ENCODE data around the gene GORAB. TPM values are rescaled to one million over a fixed set of nuclear protein-coding genes. Genes with fewer than 3 reads are reported as not detected.
A peak's percentile ranks its signal among the peaks of the same experiment; 100 is the strongest.

GORAB gene
- total and polyA plus RNA-seq, 10 of the 15 experiments (the other 5 are each of a cell fraction or from before 2014, with no cell fraction given) = 5.5 to 38.6 (median 10.3) TPM

DNA sequence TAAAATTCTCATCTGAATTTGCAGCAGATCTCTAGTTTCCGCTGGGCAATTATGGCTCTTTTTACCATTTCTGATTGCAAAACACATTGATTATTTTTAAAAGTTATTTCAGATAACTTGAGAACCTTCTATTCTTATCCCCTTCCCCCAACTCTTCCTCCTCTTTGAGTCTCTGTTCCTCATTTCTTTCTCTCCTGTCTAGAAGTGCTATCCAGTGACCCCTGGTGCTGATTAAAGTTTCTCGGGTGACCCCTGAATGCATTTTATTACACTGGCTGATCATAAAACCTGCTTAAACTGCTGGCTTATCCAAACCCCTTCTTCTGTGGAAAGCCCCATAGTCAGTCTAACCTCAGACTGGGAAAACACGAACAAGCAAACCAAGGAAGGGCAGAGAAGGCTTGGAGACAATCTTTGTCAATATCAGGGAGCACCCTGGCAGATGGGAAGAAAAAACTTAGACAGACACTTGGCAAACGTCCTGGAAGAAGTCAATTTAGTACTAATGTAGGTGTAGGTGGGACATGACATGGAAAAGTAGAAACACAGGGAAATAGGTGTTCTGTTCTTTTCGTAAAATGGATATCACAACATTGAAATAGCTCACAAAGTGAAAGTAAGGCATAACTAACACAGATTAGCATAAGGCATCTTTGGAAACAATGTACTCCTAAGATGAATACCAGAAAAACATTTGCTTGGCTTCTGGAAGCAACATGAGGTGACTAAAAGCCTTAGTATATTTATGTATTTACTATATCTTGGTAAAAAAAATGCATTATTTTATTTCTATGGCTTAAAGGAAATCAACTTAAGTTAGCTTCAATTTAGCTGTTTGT is 61.4 kb downstream of the GORAB start (continued):
- peak; percentile 65 for TF ChIP-seq NR2C1 (IDR thresholded peaks at IDR 0.05)
- TF ChIP-seq, protein P1, sequence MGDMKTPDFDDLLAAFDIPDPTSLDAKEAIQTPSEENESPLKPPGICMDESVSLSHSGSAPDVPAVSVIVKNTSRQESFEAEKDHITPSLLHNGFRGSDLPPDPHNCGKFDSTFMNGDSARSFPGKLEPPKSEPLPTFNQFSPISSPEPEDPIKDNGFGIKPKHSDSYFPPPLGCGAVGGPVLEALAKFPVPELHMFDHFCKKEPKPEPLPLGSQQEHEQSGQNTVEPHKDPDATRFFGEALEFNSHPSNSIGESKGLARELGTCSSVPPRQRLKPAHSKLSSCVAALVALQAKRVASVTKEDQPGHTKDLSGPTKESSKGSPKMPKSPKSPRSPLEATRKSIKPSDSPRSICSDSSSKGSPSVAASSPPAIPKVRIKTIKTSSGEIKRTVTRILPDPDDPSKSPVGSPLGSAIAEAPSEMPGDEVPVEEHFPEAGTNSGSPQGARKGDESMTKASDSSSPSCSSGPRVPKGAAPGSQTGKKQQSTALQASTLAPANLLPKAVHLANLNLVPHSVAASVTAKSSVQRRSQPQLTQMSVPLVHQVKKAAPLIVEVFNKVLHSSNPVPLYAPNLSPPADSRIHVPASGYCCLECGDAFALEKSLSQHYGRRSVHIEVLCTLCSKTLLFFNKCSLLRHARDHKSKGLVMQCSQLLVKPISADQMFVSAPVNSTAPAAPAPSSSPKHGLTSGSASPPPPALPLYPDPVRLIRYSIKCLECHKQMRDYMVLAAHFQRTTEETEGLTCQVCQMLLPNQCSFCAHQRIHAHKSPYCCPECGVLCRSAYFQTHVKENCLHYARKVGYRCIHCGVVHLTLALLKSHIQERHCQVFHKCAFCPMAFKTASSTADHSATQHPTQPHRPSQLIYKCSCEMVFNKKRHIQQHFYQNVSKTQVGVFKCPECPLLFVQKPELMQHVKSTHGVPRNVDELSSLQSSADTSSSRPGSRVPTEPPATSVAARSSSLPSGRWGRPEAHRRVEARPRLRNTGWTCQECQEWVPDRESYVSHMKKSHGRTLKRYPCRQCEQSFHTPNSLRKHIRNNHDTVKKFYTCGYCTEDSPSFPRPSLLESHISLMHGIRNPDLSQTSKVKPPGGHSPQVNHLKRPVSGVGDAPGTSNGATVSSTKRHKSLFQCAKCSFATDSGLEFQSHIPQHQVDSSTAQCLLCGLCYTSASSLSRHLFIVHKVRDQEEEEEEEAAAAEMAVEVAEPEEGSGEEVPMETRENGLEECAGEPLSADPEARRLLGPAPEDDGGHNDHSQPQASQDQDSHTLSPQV (IDR thresholded peaks at IDR 0.05) = no peak
- no peak for TF ChIP-seq EZH2 (IDR thresholded peaks at IDR 0.05; ENCODE audit: borderline replicate concordance, control insufficient read depth, low read depth, low read length)

DNA sequence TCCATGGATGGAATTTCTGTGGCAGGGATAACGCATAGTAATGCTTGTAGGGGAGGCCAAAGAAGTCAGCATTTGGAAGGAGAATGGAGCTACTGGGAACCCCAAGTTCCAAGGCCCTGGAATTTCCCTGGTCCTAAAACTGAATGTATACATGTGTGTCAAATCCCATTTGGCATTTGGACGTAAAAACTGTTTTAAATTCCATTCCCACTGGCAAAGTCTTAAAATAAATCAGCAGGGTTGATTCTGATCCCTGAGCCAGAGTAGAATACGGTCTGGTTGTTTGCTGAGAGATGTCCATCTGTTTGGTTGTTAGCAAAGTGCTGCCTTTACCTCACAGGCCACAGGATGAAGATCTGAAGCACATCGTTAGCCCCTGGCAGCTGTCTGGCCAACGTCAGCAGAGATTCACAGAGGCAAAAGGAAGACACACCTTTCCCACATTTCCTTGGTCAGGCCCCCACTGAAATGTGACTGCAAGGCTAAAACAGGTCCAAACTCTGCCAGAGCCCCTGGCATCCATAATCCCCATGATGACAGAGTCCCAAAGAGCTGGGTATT is 62.2 kb downstream of the GORAB start:
- WGBS (ENCODE audit: insufficient coverage, insufficient replicate concordance, low lambda C conversion rate, missing lambda C conversion rate) = 17% methylated on average over 5 of the region's 5 CpGs
- Histone ChIP-seq H2AFZ (ENCODE audit: control insufficient read depth, low read depth, low read length) (no peak overlapping the region), H3K27me3 (replicated peaks in 1 of 2; ENCODE audit: control insufficient read depth in 2 of 2, insufficient read depth in 2 of 2, low read length in 1 of 2) (no peaks in the 10 kb centered on the region), H3K4me1 (ENCODE audit: control insufficient read depth, insufficient read depth, low read length) (no peaks in the 10 kb centered on the region), H4K20me1 (ENCODE audit: control insufficient read depth, insufficient read depth) (no peaks in the 10 kb centered on the region), H3K9me3 (replicated peaks; ENCODE audit: control insufficient read depth, insufficient read depth, low read length) (no peaks in the 10 kb centered on the region; the same call in 2 of the 3 replicates), H3K27ac (ENCODE audit: control insufficient read depth, insufficient read depth) (no peak overlapping the region), H3K4me2 (ENCODE audit: control insufficient read depth, insufficient read depth) (no peak overlapping the region), H3K79me2 (ENCODE audit: control insufficient read depth, insufficient read depth, low read length) (no peaks in the 10 kb centered on the region), H3K36me3 (ENCODE audit: control insufficient read depth in 2 of 2, insufficient read depth in 2 of 2, low read length in 1 of 2) (no peaks in the 10 kb centered on the region), H3K9ac (ENCODE audit: control insufficient read depth, insufficient read depth, low read length) (no peak overlapping the region), H3K4me3 (no peak overlapping the region)
- CTCF ChIA-PET = interaction anchor here (0.7 to 1.7 kb wide), 6 partner anchors 9 to 74 kb away, joined by 3 to 6 read pairs (median 3); no protein-coding TSS in a partner anchor
- RAD21 ChIA-PET (ENCODE audit: unreplicated experiment) = interaction anchor here (0.5 to 4.5 kb wide), 12 partner anchors 9 to 518 kb away, joined by 3 to 46 read pairs (median 5); no protein-coding TSS in a partner anchor
- SMC1A ChIA-PET (ENCODE audit: uncharacterized antibody, unreplicated experiment) = interaction anchor here (0.6 to 8.7 kb wide), 16 partner anchors 11 to 524 kb away, joined by 3 to 93 read pairs (median 3); no protein-coding TSS in a partner anchor
- FAIRE-seq = no peak
- ATAC-seq = peak; percentile 38; the same call in 2 of the 3 replicates
- intact Hi-C loops (cut with micrococcal nuclease; ENCODE audit: unreplicated experiment) = loop anchor here (10.0 kb wide), 1 partner anchor 71 kb away; the partner anchor contains the start of gene PRRX1
- BruUV-seq (replicated peaks) = no TSS peak
- no peak for DNase-seq (ENCODE audit: low read depth, low spot score)
- TF ChIP-seq SREBF2 (IDR thresholded peaks at IDR 0.05; ENCODE audit: low read length) (no peak), IKZF1 (conservative IDR thresholded peaks at IDR 0.05) (0 out of 2 replicates have a peak, but pooled peaks have one; percentile 12), RAD21 (IDR thresholded peaks at IDR 0.05; ENCODE audit: insufficient read depth, low read depth, low read length) (no peak), YBX1 (IDR thresholded peaks at IDR 0.05) (no peak), TCF3 (IDR thresholded peaks at IDR 0.05; ENCODE audit: borderline replicate concordance, insufficient read depth, low read depth, low read length) (no peak)
- TF ChIP-seq, protein P2, sequence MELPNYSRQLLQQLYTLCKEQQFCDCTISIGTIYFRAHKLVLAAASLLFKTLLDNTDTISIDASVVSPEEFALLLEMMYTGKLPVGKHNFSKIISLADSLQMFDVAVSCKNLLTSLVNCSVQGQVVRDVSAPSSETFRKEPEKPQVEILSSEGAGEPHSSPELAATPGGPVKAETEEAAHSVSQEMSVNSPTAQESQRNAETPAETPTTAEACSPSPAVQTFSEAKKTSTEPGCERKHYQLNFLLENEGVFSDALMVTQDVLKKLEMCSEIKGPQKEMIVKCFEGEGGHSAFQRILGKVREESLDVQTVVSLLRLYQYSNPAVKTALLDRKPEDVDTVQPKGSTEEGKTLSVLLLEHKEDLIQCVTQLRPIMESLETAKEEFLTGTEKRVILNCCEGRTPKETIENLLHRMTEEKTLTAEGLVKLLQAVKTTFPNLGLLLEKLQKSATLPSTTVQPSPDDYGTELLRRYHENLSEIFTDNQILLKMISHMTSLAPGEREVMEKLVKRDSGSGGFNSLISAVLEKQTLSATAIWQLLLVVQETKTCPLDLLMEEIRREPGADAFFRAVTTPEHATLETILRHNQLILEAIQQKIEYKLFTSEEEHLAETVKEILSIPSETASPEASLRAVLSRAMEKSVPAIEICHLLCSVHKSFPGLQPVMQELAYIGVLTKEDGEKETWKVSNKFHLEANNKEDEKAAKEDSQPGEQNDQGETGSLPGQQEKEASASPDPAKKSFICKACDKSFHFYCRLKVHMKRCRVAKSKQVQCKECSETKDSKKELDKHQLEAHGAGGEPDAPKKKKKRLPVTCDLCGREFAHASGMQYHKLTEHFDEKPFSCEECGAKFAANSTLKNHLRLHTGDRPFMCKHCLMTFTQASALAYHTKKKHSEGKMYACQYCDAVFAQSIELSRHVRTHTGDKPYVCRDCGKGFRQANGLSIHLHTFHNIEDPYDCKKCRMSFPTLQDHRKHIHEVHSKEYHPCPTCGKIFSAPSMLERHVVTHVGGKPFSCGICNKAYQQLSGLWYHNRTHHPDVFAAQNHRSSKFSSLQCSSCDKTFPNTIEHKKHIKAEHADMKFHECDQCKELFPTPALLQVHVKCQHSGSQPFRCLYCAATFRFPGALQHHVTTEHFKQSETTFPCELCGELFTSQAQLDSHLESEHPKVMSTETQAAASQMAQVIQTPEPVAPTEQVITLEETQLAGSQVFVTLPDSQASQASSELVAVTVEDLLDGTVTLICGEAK (IDR thresholded peaks at IDR 0.05; ENCODE audit: borderline replicate concordance) = no peak
- in situ Hi-C loops (cut with MboI) = no loop called here
- POLR2A ChIA-PET = interaction anchor here (0.8 to 2.5 kb wide), 9 partner anchors 9 to 67 kb away, joined by 3 to 12 read pairs (median 3); no protein-coding TSS in a partner anchor
